Loucy (cell line): ENCODE results near the gene TRABD2B.

Experiments used
- H2AFZ ChIP-seq: fragments of 200-600 bp; sonication (generic); 2 replicates; pipeline ENCODE4 v1.6.0; 2016; ENCODE audit warnings: antibody characterized with exemption, mild to moderate bottlenecking, low read length, moderate library complexity
- H3F3A ChIP-seq: fragments of 200-600 bp; 2 replicates; pipeline ENCODE4 v1.6.0; 2016; ENCODE audit warnings: antibody characterized with exemption, low read depth, mild to moderate bottlenecking
- H3K27me3 ChIP-seq: fragments of 200-600 bp; sonication (generic); 2 replicates; pipeline ENCODE4 v1.6.1; 2014; ENCODE audit warnings: low read length, mild to moderate bottlenecking; ENCODE audit not compliant: insufficient read depth, poor library complexity, severe bottlenecking
- H3K36me3 ChIP-seq: fragments of 200-600 bp; sonication (generic); 2 replicates; pipeline ENCODE4 v1.6.1; 2016; ENCODE audit warnings: low read length; ENCODE audit not compliant: insufficient read depth
- H3K4me1 ChIP-seq: fragments of 200-600 bp; sonication (generic); 2 replicates; pipeline ENCODE4 v1.5.1; 2014; ENCODE audit warnings: low read length, mild to moderate bottlenecking; ENCODE audit not compliant: insufficient read depth, poor library complexity, severe bottlenecking
- H3K4me2 ChIP-seq: fragments of 200-600 bp; sonication (generic); 2 replicates; pipeline ENCODE4 v1.6.0; 2014; ENCODE audit warnings: antibody characterized with exemption, low read length, low read depth, mild to moderate bottlenecking; ENCODE audit not compliant: poor library complexity, severe bottlenecking
- H3K4me3 ChIP-seq: fragments of 200-600 bp; sonication (generic); 2 replicates; pipeline ENCODE4 v1.5.1; 2014; ENCODE audit warnings: low read length, mild to moderate bottlenecking, mixed read lengths; ENCODE audit not compliant: poor library complexity, severe bottlenecking
- H3K79me2 ChIP-seq: fragments of 200-600 bp; sonication (generic); 2 replicates; pipeline ENCODE4 v1.6.1; 2014; ENCODE audit warnings: low read length; ENCODE audit not compliant: insufficient read depth
- H3K9ac ChIP-seq: fragments of 200-600 bp; sonication (generic); 2 replicates; pipeline ENCODE4 v1.6.0; 2014; ENCODE audit warnings: mild to moderate bottlenecking, low read depth, low read length, moderate library complexity; ENCODE audit not compliant: poor library complexity, severe bottlenecking
- H3K9me2 ChIP-seq: fragments of 200-600 bp; sonication (generic); replicated peaks from 2 replicates; pipeline ENCODE4 v1.6.1; 2016; ENCODE audit warnings: low read depth, low read length, mixed read lengths
- H3K9me3 ChIP-seq: fragments of 200-600 bp; sonication (generic); 2 replicates; pipeline ENCODE4 v1.6.1; 2014; ENCODE audit warnings: mild to moderate bottlenecking, antibody characterized with exemption, low read length, low read depth; ENCODE audit not compliant: insufficient read depth
- H4K20me1 ChIP-seq: fragments of 200-600 bp; sonication (generic); 2 replicates; pipeline ENCODE4 v1.6.0; 2014; ENCODE audit warnings: antibody characterized with exemption, low read length, mild to moderate bottlenecking; ENCODE audit not compliant: insufficient read depth, poor library complexity, severe bottlenecking
- CTCF ChIP-seq: fragments of 200-600 bp; sonication (generic); conservative IDR thresholded peaks from 2 replicates; pipeline ENCODE4 v1.5.1; 2014; ENCODE audit warnings: mild to moderate bottlenecking, antibody characterized with exemption, low read length
- EZH2phosphoT487 ChIP-seq: fragments of 200-600 bp; IDR thresholded peaks from 2 replicates; pipeline ENCODE4 v1.6.1; 2018; ENCODE audit warnings: antibody characterized with exemption, mild to moderate bottlenecking, moderate library complexity, borderline replicate concordance

TRABD2B gene

GRCh38 chr1:47837866-47838561, 159.2 kb downstream of the TRABD2B start:
- Histone ChIP-seq H2AFZ (no peak overlapping the region), H3K36me3 (no peaks in the 10 kb centered on the region), H3K27me3 (no peaks in the 10 kb centered on the region), H3K9me3 (peaks cover 11% of the 10 kb centered on the region), H3F3A (no peaks in the 10 kb centered on the region), H3K4me3 (no peak overlapping the region), H3K4me1 (peaks cover 21% of the 10 kb centered on the region), H3K4me2 (no peak overlapping the region), H3K79me2 (no peaks in the 10 kb centered on the region), H3K9me2 (no peaks in the 10 kb centered on the region), H4K20me1 (no peaks in the 10 kb centered on the region), H3K9ac (no peak overlapping the region)
- TF ChIP-seq CTCF (no peak), EZH2phosphoT487 (no peak)

GRCh38 chr1:47837056-47837830, 159.9 kb downstream of the TRABD2B start:
- Histone ChIP-seq H3K4me2 (no peak overlapping the region), H3K4me3 (no peak overlapping the region), H3F3A (no peaks in the 10 kb centered on the region), H2AFZ (peak overlapping the region; percentile 61; the same call in 1 of the 2 replicates), H3K9me2 (no peaks in the 10 kb centered on the region), H3K79me2 (no peaks in the 10 kb centered on the region), H3K27me3 (no peaks in the 10 kb centered on the region), H3K36me3 (no peaks in the 10 kb centered on the region), H4K20me1 (no peaks in the 10 kb centered on the region), H3K4me1 (peaks cover 15% of the 10 kb centered on the region), H3K9me3 (peaks cover 11% of the 10 kb centered on the region), H3K9ac (no peak overlapping the region)
- TF ChIP-seq EZH2phosphoT487 (no peak), CTCF (no peak)

DNA sequence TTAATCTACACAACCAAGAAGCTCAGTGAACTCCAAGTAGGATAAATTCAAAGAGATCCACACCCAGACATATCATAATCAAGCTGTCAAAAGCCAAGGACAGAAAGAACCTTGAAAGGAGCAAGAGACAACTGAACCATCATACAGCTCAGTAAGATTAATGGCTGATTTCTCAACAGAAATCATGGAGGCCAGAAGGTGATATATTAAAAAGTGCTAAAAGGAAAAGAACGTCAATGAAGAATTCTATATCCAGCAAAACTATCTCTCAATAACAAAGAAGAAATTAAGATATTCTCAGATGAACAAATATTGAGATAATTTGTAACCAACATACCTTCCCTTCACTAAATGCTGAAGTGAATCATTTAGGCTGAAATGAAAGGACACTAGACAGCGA, 161.8 kb downstream of the TRABD2B start:
- Histone ChIP-seq H3K4me2 (no peak overlapping the region), H3K27me3 (no peaks in the 10 kb centered on the region), H3K9me3 (peaks cover 11% of the 10 kb centered on the region), H3K9ac (no peak overlapping the region), H3K36me3 (no peaks in the 10 kb centered on the region), H3F3A (no peaks in the 10 kb centered on the region), H2AFZ (no peak overlapping the region), H3K4me1 (no peaks in the 10 kb centered on the region), H4K20me1 (no peaks in the 10 kb centered on the region), H3K79me2 (no peaks in the 10 kb centered on the region), H3K9me2 (no peaks in the 10 kb centered on the region), H3K4me3 (no peak overlapping the region)
- TF ChIP-seq CTCF (no peak), EZH2phosphoT487 (no peak)
